GM12874 (cell line): ENCODE results near the gene GRAP2.

Experiments
- CTCF ChIP-seq: IDR thresholded peaks from 2 replicates; pipeline ENCODE4 v1.5.1; 2011; ENCODE audit warnings: low read depth, mild to moderate bottlenecking, control low read depth, low read length, moderate library complexity; ENCODE audit not compliant: insufficient read depth

Gene GRAP2

GRCh38 chr22:39952347-39952746 lies 51.5 kb downstream of the GRAP2 start:
- no peak for TF ChIP-seq CTCF

DNA sequence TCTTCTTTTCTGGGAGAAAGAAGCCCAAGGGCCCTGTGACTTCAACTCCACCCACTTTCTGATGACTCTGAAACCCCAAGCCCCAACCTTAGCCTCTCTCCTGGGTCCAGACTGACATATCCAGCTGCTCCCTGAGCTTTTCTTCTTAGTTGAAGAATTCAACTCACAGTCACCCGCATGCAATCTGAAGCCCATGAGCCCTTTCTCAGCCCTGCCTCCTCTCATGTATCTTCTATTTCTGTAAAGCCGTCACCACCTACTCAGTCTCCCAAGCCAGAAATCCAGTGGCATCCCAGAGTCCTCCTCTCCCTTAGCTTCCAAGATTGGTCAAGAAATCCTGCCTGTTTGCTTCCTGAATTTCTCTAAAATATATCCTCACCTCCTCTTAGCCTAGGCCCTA lies 52.2 kb downstream of the GRAP2 start:
- no peak for TF ChIP-seq CTCF

GRCh38 chr22:39954584-39955055 lies 53.7 kb downstream of the GRAP2 start:
- TF ChIP-seq CTCF = no peak

DNA sequence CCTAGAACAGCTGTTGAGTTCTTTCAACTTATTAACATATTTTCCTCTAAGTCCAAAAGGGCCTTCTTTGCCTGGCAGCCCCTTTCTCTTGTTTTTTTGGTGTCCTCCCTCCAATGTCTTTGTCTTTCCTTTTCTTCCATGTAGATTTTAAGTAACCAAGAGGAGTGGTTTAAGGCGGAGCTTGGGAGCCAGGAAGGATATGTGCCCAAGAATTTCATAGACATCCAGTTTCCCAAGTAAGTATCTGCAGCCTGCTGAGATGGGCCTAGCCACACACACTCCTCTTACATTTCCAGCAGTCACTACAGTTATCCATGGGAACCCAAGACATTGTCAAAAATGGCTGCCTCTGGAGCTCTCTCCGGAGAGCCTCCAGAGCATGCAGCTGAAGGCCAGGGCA lies 54.8 kb downstream of the GRAP2 start:
- no peak for TF ChIP-seq CTCF

DNA sequence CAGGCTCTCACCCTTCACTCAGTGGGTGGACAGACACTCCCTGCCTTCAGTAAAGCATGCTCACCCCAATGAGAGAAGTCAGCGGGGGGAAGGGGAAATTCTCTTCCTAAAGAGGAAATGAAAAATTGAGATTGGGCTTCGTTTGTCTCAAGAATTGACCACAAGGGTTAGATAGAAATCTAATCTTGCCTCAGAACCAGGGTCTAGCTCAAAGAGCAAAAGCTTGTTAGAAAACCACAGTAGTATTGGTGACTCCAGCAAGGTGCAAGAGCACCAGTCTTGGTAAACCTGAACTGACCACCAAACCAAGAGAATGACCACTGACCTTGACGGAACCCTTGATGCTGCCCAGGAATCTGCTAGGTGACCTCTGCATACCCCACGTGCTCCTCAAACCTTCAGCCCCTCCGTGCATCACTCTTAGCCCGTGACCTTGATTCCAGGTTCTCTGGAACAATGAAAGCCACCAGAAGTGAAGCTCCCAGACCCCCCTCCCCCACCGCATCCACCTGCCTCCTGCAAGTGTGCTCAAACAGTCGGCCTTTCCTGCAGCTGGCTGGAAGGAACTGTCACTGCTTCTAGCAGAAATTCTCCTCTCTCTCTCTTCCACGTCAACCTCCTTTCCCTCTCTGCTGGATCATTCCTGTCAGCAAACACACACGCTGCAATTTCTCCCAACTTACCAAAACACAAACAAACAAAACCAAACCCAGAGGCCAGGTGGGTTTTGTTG lies 56.2 kb downstream of the GRAP2 start:
- no peak for TF ChIP-seq CTCF

DNA sequence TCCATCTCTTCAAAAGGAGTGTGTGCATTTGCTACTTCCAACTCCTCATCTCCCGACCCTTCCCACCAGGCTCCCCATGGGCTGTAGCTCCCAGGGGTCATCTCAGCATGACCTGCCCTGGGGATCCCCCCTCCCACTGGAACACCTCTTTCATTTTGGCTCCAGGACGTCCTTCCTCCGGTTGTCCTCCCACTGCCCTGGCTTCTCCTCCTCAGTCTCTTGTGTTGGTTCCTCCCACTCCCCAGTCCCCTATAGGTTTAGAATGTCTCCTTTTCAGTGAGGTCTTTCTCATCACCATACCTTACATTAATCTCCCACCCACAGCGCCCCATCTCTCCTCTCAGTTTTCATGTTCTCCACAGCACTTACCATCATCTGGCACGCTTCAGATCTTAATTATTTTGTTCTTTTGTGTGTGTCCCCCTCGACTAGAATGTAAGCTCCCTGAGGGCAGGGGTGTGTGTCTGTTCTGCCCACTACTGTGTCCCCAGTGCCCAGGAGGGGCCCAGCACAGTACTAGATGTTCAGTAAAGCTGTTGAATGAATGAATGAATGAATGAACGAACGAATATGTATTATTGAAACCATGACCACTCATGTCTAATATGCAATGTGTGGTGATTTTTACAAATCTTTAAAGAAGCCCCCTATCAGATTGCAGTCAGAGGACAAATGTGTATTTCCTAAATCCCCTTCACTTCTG lies 57.3 kb downstream of the GRAP2 start:
- no peak for TF ChIP-seq CTCF

- TF ChIP-seq CTCF = no peak
Measured at GRCh38 chr22:39958949-39959639, 58.2 kb downstream of the GRAP2 start.
